Right forelimb (tissue), 1 donor: ENCODE results near the gene HSP90AA1.
"Not testable (repeated sequence)": the region's sequence is repeated elsewhere in the genome, so short reads cannot be mapped to it uniquely, and the experiment has no call there.

ENCODE experiments used
- DNase-seq: peaks from one replicate; pipeline ENCODE4 v3.0.0-alpha.2; 2018

HSP90AA1 gene

DNA sequence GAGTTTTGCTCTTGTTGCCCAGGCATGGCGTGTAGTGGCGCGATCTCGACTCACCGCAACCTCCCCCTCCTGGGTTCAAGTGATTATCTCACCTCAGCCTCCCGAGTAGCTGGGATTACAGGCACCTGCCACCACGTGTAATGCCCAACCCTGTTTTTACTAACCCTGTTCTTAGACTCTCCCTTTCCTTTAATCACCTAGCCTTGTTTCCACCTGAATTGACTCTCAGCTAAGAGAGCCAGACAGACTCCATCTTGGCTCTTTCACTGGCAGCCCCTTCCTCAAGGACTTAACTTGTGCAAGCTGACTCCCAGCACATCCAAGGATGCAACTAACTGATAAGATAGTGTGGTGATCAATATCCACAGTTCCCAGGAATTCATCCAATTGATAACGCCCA is 22.3 kb downstream of the HSP90AA1 start:
- not testable (repeated sequence) for DNase-seq

DNA sequence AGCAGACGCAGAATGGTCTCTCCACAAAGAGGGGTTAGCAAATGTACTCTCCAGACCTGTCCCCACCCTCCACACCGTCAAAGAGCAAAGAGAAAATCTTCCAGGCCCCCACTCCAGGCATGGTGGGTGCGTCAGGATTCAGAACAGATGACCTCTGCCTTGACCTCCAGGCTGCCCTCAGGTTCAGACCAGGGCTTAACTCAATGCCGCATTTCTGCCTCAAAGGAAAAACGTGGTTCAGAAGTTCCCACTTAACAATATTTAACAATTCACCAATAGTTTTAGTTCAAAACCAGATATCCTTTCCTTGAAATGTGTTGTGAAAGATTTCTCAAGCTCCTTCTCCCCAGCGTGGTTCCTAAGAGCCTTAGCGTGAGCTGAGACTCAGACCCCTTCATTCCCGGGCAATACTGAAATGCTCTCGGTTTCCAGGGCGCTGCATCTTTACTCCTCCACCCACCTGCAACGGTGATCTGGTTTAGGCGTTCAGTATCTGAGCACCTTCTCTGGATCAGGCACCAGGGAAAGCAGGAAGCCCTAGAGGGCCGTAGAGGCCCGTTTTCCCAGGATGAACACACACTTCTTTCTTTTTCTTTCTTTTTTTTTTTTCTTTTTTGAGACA is 22.9 kb downstream of the HSP90AA1 start:
- no peak for DNase-seq

DNA sequence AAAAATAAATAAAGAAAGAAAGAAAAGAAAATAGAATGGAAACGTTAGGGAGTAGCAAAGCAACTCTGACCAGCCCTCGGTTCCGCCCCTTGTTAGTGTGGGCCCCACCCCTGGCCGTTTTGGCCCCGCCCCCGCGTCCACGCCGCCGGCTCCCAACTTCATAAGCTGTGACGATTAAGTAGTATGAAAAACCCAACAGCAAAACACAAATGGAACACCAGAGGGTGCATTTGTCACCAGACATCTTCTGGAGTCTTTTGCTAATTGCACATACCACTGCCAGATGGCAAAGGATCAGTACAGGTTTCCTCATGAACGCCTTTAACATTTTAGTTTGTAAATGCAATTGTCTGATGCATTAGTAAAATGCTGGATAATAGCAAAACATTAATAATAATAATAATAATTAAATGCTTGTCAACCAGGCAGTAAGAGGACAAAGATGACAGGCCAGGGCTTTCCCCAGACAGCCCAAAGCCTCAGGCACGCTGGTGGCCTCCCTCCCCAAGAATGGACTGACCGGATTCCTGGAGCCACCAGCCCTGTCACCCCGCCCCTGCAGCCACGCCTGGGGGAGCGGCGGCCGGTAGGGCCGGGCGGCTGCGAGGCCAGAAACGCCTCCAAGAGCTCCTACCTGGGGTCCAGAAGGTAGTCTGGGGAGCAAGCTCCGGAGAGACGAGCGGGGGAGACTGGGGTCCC is 23.6 kb downstream of the HSP90AA1 start:
- DNase-seq = peak; percentile 81

DNA sequence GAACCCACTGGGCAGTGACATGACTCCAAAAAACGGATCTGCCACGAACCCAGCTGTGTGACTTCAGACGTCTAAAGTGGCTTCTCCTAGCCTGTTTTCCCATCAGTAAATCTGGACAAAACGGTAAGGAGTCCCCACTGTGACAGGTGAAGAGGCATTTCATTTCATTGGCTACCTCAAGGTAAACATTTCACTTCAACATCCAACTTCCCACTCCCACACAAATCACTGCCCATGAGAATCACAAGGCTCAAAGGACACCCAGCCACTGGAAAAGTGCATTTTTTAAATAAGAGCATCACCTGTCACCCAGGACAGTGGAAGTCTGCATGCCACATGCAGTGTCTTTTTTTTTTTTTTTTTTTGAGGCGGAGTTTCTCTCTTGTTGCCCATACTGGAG is 27.9 kb downstream of the HSP90AA1 start:
- no peak for DNase-seq

DNA sequence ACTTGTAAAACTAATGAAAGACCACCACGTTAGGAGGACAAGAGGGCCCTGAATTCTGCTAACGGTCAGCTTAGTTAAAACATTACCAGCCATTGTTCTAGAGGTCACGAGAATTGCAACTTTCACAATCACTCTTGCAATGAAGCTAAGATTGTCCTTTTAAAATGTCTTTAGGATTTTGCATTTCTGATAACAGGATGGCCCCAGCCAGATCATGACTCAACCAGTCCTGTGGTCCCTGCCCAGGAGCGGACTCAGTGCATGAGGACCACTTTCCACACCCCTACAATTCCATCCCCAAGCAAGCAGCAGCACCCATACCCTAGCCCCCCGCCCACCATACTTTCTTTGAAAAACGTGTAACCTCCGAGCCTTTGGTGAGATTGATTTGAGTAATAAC is 28.7 kb downstream of the HSP90AA1 start:
- no peak for DNase-seq

DNA sequence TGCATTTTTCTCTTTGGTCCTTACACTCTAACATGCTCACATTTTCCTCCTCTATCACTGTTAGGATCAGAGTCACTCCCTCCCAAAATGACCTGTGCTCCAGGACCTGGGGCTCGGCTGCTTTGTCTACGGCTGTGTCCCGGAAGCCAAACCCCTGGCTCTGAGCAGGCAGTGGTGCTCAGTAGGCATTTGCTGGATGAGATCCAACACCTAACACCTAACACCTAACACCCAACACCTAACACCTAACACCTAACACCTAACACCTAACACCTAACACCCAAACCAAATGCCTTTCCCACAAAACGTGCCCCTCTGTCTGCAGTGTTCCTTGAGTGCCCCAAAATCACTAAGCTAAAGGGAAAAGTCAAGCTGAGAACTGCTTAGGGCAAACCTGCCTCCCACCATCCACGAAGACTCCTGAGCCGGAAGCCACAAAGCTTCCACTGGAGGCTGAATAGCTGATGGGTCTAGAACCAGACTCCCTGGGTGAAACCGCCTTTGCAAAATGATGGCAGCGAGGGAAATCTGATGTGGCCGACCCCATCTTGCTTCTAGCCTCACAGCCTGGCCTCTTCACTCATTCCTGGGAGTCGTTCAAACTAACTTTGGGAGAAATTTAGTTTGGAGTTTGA is 29.2 kb downstream of the HSP90AA1 start:
- DNase-seq = no peak

DNA sequence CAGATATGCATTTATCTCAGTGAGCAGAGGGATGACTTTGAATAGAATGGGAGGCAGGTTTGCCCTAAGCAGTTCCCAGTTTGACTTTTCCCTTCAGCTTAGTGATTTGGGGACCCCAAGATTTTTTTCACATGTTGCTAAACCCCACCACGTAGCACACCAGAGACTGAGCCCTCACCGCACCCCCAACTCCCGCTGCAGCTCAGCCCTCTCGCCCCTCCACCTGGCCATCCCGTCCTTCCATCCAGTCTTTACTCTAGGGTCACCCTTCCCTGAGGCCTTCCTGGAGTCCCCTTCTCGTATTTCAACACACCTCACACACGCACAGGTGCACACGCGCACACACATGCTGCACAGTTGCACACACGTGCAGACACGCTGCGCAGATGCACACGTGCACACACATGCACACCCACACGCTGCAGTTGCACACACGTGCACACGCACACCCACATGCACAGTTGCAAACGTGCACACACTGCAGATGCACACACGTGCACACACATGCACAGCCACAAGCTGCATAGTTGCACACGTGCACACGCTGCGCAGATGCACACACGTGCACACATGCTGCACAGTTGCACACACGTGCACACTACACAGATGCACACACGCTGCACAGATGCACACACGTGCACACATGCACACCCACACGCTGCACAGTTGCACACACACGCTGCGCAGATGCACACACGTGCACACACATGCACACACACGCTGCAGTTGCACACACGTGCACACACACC is 30.0 kb downstream of the HSP90AA1 start:
- DNase-seq = no peak

DNA sequence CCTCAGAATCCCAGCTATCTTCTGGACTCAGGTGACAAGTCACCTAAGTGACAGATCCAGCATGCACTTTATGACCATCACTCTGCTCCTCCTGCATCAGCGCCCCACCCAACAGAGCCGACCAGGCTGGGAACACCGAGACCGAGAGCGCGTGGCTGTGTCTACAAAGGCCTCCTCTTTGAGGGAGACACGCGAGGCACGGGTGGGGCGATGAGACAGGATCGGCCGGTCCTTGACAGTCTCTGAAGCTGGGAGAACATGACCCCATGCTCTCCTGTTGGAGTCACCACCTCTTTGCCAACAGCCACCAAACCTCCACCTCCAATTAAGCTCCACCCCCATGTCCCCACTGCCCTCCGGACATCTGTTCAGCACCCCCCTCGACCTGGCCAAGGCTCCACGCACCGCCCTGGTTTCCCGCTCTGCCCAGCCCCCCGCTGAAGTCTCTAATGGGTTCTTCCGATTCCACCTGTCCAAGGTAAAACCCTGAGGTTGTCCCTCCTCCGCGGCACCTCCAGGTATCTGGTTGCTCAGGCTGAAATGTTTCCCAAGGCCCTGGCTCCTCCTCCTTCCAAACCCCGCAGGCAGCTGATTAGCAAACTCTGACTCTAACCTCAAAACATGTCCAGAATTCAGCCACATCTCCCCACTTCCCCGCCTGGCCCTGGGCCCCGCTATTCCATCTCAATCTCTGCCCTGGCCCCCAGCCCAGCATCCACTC is 31.5 kb downstream of the HSP90AA1 start:
- no peak for DNase-seq

DNA sequence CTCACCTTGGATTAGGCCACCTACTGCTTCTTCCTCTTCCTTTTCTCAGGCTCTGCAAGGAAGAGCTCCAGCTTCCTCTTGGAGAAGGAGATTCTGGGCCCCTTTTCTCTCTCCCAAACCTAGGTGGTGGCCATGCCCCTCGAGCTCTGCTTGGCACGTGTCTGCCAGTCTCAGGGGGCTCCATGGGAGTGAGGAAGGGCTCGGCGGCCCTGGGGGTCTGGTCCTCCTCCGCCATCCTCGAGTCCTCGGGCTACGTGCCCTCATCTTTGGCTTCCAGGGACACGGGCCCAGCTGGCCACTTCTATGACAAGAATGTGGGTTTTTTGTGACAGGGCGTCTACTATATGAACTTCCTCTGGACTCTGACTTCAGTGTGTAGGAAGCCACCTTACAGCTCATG is 34.3 kb downstream of the HSP90AA1 start:
- DNase-seq = no peak

DNA sequence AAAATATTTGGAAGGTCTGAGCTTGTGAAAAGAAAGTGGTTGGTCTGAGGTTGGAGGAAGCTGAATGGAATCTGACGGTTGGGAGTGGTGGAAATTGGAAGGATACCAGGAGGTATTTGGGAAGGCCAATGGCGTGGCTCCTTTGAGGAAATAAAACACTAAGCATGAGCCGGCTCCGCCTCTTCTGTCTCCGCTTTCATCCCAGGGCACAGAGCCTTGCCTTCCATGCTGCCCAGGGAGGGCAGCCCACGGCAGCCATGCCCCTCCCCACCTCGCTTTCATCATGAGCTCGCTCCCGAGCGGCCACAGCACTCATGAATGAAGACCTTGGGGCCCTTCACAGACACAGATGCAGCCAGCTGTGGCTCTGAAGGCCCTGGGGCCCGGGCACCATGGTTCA is 36.2 kb downstream of the HSP90AA1 start:
- DNase-seq = peak; percentile 60

DNA sequence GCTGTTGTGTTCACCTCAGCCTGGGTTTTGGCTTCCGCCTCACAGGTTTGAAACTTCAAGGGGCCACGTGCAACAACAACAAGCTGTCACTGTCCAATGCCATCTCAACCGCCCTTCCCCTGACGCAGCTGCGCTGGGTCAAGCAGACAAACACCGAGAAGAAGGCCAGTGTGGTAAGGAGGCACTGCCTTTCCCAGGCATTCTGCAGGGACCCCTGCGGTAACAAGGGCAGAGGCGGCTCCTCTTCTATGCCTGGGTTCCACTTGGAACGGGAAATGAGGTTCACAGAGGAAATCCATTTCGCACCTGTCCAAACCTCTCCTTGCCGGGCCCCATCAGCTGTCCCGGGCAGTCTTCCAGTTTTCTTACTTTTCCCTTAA is 36.8 kb downstream of the HSP90AA1 start:
- DNase-seq = no peak

DNA sequence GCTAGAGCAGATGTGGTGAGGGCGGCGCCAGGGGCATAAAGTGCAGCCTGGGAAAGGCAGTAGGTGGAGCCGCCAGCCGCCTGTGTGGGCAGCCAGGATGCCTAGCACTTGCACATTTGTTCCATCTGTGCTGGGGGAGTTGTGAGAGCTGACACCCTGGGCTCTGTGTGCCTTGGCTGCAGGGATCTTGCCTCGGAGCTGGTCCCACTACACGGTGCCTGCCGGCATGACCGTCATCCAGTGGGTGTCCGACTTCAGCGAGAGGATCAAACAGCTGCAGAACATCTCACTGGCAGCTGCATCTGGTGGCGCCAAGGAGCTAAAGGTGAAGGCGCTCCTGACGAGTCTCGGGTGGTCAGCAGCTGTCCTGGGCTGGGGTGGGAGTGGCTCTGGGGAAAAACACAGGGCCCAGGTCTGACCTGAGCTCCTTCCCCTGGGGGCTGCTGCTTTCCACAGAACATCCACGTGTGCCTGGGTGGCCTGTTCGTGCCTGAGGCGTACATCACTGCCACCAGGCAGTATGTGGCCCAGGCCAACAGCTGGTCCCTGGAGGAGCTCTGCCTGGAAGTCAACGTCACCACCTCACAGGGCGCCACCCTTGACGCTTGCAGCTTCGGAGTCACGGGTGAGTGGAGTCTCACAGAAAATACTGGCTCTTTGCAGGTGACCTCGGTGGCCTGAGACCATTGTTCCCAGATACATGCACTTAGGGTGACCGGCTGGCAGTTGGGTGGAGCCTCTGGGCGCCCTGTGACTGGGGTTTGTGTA is 37.4 kb downstream of the HSP90AA1 start:
- no peak for DNase-seq

DNA sequence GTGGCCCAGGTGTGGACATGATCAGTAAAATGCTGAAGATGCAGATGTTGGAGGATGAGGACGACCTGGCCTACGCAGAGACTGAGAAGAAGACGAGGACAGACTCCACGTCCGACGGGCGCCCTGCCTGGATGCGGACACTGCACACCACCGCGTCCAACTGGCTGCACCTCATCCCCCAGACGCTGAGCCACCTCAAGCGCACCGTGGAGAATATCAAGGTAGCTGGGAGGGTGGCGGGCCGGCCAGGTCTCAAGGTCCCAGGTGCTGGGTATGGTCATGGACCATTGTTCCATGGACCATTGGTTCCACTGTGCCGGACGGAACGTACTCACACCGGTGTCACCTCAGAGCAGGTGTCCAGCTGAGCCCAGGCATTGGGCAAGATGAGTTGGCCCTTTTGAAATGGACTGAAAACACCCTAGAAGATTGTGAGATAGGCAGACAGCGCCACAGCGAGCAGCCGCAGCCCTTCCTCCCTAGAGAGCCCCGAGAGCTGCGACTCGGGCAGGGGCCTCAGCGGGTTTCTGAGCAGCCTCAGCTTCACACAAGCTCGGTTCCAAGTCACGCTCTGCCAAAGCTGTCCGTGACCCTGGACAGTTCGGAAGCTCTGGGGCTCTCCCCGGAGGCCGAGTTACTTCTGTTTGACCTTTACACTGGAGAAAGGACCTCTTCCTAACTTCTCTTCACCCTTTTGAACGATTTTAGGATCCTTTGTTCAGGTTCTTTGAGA is 38.9 kb downstream of the HSP90AA1 start:
- no peak for DNase-seq

DNA sequence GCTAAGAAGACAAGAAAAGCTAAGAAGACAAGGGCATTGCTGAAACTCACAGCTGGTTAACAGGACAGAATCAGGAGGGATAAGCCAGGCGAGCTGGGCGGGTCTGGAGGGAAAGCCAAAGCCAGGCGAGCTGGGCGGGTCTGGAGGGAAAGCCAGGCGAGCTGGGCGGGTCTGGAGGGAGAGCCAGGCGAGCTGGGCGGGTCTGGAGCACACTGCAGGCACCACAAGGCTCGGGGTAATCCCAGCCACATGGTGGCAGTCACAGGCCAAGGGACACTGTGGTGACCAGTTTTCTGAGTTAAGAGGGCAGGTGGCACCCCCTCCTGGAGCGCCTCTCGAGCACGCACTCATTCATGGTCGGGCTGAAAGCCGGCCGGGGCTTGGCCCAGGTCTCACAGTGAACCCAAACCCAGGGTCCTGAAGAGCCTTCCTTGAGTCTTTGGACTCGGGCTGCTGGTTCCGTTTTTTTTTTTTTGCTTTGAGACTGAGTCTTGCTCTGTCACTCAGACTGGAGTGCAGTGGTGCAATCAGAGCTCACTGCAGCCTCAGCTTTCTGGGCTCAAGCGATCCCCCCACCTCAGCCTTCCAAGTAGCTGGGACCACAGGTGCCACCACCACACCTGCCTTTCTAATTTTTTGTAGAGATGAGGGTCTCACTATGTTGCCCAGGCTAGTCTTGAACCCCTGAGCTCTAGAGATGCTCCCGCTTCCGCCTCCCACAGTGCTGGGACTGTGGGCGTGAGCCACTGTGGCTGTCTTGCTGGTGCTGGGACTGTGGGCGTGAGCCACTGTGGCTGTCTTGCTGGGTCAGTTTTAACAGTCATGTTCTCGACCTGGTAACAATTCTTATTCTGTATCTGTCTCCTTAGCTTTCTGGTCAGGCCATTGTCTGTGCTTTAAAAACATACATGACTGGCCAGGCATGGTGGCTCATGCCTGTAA is 40.2 kb downstream of the HSP90AA1 start:
- peak; percentile 87 for DNase-seq

DNA sequence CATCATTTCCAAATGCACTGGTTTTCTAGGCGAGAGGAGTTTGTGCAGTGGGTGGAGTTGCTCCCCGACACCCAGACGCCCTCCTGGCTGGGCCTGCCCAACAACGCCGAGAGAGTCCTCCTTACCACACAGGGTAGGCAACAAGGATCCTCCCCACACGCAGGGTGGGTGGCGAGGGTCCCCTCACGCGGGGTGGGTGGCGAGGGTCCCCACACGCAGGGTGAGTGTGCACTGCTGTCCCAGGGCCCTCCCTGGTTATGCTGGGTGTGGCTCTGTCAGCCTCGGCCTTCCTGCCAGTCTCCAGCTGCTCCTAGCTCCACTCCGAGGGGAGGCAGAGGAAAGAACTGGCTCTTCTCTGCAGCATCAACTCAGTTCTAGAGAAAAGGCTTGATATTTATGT is 42.3 kb downstream of the HSP90AA1 start:
- no peak for DNase-seq

DNA sequence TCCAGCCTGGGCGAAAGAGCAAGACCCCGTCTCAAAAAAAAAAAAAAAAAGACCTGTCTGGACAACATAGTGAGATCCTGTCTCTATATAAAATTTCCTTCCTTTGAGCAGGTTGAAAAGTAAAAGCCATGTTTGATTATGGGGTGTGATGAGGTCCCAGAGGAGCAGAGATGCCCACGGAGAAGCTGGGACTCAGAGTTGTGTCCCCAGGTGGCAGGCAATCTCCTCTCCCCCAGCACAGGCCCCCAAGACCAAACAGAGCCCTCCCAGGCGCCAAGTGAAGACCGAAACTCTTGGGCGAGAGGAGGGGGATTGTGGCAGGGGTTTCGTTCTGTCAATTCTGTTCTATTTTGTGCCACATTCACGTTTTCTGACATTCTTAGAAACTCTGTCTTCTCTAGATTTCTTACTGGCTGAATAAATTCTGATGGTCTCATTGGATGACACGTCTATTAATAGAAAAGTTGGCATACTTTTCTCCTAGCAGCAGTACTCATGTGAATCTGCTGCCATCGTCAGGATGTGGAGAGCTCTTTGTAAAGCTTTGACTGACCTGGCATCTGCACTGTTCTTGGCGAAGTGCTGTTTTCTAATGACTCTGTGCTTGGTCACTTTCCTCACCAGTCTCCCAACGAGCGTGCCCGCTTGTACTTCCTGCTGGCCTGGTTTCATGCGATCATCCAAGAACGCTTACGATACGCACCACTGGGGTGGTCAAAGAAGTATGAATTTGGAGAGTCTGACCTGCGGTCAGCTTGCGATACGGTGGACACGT is 43.4 kb downstream of the HSP90AA1 start:
- DNase-seq = no peak

DNA sequence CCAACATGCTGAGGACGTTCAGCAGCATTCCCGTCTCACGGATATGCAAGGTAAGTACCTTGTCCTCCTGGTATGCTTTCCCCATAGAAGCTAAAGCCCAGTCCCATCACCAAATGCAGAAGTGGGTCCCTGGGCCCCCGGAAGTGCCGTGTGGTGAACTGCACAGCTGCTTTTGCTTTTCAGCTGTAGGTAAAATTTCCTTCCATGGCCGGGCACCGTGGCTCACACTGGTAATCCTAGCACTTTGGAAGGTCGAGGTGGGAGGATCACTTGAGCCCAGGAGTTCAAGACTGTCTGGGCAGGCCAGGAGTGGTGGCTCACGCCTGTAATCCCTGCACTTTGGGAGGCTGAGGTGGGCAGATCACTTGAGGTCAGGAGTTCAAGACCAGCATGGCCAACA is 44.1 kb downstream of the HSP90AA1 start:
- no peak for DNase-seq

DNA sequence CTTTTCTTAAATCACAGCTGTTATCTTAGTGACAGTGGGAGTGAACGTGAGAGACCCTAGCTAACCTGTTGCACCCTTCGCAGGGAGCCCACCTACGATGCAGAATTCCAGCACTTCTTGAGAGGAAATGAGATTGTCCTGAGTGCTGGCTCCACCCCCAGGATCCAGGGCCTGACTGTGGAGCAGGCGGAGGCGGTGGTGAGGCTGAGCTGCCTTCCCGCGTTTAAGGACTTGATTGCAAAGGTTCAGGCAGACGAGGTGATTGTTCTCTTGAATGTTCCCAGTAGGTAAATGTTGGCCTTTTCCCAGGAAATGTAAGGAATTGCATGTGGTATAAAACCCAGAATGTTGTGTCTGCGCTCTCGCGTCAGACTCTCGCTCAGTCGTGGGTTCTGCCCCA is 46.7 kb downstream of the HSP90AA1 start:
- no peak for DNase-seq

DNA sequence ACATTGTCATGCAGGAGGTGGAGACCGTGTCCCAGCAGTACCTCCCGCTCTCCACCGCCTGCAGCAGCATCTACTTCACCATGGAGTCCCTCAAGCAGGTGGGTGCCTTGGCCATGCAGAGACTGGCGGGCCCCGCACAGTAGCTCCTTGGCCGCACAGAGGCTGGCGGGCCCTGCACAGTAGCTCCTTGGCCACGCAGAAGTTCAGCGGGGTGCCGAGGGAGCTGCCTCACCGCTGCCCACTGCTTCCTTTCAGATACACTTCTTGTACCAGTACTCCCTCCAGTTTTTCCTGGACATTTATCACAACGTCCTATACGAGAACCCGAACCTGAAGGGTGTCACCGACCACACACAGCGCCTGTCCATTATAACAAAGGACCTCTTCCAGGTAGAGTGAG is 47.7 kb downstream of the HSP90AA1 start:
- no peak for DNase-seq

DNA sequence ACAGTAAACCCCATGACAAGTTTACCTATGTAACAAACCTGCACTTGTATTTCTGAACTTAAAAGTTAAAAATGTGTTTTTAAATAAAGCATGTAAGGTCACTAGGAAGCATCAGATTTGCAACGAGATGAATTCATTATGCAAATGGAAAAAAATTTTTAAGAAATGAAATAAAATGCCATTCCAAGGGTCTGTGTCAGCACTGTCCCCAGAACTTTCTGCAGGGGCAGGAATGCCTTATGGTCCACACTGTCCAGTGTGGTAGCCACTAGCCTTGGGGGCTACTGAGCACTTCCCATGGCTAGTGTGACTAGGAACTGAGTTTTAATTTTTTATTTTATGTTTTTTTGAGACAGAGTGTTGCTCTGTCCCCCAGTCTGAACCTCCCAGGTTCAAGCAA is 49.2 kb downstream of the HSP90AA1 start:
- no peak for DNase-seq
